Stimulated activated CD4-positive, alpha-beta T cell treated with anti-CD3 and anti-CD28 coated beads, Interleukin-4, amount 100 ng/mL, for 48 hours (primary cell): ENCODE measurements around the gene DEFB132.
A peak's percentile ranks its signal among the peaks of the same experiment; 100 is the strongest.
"Not testable (repeated sequence)": the region's sequence is repeated elsewhere in the genome, so short reads cannot be mapped to it uniquely, and the experiment has no call there.

Experiments
- DNase-seq, 2 donors: peaks; one replicate each; pipeline ENCODE4 v3.0.0-alpha.2; 2020; ENCODE audit warnings: low read depth in 2 of 2

DEFB132 gene

GRCh38 chr20:257419-257818, at the start of gene DEFB132:
TSS of gene DEFB132 (plus strand) at chr20:257724. CDS start at chr20:257779, 55 bp downstream.
- no peak for DNase-seq

- DNase-seq: peak in 1 of 2 donors; percentile 7
These were observed 48.5 kb upstream of the DEFB132 start for GRCh38 chr20:208942-209566.

- no peak for DNase-seq
These were observed 46.6 kb upstream of the DEFB132 start for GRCh38 chr20:210809-211502.

GRCh38 chr20:214383-214782, 43.1 kb upstream of the DEFB132 start:
- no peak for DNase-seq

GRCh38 chr20:215796-216195, 41.7 kb upstream of the DEFB132 start:
- no peak for DNase-seq

- DNase-seq: no peak
These were observed 40.3 kb upstream of the DEFB132 start for GRCh38 chr20:217266-217665.

- DNase-seq: no peak
These were observed 38.0 kb upstream of the DEFB132 start for GRCh38 chr20:219290-220115.

GRCh38 chr20:221258-221830, 36.2 kb upstream of the DEFB132 start:
- DNase-seq: no peak

- not testable (repeated sequence) for DNase-seq
These were observed 31.6 kb upstream of the DEFB132 start for GRCh38 chr20:225879-226278.

- DNase-seq: no peak
These were observed 30.6 kb upstream of the DEFB132 start, which contains the start of gene DEFB129 for GRCh38 chr20:226958-227357. TSS of gene DEFB129 (plus strand) at chr20:227258. CDS start at chr20:227289, 31 bp downstream.

- DNase-seq: no peak
These were observed 30.0 kb upstream of the DEFB132 start for GRCh38 chr20:227439-228105.

GRCh38 chr20:235891-236290, 21.6 kb upstream of the DEFB132 start:
- no peak for DNase-seq

GRCh38 chr20:237489-237888, 20.0 kb upstream of the DEFB132 start:
- DNase-seq: peak; percentile 7 to 20

- DNase-seq: no peak
These were observed 19.6 kb upstream of the DEFB132 start for GRCh38 chr20:237929-238328.

- no peak for DNase-seq
These were observed 14.6 kb upstream of the DEFB132 start for GRCh38 chr20:242905-243304.

- DNase-seq: no peak
These were observed 6.2 kb upstream of the DEFB132 start for GRCh38 chr20:251354-251753.

GRCh38 chr20:252801-253200, 4.7 kb upstream of the DEFB132 start:
- DNase-seq: no peak

GRCh38 chr20:253447-253846, 4.1 kb upstream of the DEFB132 start:
- not testable (repeated sequence) for DNase-seq

GRCh38 chr20:258269-258858, 840 bp downstream of the DEFB132 start:
- no peak for DNase-seq

GRCh38 chr20:258963-259362, 1.4 kb downstream of the DEFB132 start:
- DNase-seq: no peak

GRCh38 chr20:259981-260380, 2.5 kb downstream of the DEFB132 start:
- DNase-seq: no peak
